GM21717 (cell line): ENCODE measurements around the gene PRRC2C.
"Not testable (repeated sequence)": the region's sequence is repeated elsewhere in the genome, so short reads cannot be mapped to it uniquely, and the experiment has no call there.

Experiments
- ATAC-seq: cut with Tn5 transposase; IDR thresholded peaks from one replicate; pipeline ENCODE4 v1.9.1; 2021; ENCODE audit warnings: mild to moderate bottlenecking, moderate library complexity; ENCODE audit not compliant: unreplicated experiment

Gene PRRC2C

DNA sequence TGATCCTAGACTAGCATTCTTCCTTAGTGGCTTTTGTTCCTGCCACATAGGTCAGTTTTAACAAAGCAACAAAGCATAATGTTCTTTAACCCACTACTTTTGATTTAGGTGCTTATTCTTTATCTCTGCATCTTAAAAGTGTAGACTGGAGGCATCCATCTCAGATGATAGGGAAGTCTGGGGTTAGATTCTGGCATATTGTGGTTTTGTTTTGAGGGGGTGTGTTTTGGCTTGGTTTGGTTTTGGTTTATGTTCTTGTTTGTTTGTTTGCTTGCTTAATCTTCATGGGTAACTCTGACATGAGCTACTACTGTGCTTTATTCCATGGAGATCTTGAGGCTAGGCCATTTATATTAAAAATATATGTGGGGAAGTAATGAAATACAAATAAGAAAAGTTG, 96.4 kb downstream of the PRRC2C start:
- no peak for ATAC-seq

DNA sequence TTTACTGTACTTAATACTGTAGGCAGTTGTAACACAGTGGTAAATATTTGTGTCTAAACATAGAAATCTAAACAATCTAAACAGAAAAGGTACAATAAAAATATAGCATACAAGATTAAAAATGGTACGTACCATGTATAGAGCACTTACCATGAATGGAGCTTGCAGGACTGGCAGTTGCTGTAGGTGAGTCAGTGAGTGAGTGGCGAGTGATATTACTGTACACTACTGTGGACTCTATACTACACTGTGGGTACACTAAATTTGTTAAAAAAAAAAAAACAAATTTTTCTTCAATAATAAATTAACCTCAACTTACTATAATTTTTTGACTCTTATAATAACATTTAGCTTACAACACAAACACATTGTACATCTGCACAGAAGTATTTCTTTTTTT, 97.3 kb downstream of the PRRC2C start:
- no peak for ATAC-seq

DNA sequence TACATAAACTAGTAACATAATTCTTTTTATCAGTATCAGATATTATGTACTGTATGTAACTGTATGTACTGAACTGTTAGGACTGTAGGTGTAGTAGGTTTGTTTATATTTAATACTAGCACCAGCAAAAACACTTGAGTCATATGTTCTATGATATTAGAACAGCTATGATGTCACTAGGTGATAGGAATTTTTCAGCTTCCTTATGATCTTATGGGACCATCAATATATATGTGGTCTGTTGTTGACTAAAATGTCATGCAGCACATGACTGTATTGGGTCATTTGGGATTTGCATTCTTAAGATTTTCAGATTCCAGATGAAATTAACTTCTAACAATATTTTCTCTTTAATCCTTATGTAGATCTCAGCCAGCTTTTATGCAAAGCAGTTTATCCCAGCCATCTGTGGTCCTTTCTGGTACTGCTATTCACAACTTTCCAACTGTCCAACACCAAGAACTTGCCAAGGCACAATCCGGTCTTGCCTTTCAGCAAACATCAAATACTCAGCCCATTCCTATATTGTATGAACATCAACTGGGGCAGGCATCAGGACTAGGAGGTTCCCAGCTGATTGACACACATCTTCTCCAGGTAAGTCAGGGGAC, 98.4 kb downstream of the PRRC2C start:
- no peak for ATAC-seq

DNA sequence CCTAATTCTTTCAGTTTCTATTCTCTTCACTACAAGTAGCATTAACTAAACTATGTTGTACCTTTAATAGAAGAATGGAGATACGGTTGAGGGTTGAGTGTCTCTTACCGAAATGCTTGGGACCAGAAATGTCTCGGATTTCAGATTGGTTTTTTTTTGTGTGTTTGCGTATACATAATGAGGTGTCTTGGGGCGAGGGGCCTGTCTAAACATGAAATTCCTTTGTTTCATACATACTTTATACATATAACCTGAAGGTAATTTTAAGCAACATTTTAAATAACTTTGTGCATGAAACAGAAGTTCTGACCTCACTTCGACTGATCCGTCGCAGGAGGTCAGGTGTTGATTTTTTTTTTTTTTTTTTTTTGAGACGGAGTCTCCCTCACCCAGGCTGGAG, 100.4 kb downstream of the PRRC2C start:
- ATAC-seq = no peak

DNA sequence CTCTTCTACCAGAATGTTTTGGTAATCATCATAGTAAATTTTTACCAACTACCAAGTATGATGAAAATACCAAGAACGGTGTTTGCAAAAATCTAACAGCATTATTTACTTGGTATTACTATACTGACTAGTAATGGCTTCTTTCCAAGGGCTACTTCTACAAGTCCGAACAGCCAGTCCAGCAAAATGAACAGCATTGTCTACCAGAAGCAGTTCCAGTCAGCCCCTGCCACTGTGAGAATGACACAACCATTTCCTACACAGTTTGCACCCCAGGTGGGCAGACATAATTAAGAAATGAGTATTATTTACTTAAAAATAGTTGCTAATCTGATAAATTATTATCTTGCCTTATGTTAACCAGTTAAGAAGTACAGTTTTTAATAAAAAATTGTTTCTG, 102.9 kb downstream of the PRRC2C start:
- no peak for ATAC-seq

DNA sequence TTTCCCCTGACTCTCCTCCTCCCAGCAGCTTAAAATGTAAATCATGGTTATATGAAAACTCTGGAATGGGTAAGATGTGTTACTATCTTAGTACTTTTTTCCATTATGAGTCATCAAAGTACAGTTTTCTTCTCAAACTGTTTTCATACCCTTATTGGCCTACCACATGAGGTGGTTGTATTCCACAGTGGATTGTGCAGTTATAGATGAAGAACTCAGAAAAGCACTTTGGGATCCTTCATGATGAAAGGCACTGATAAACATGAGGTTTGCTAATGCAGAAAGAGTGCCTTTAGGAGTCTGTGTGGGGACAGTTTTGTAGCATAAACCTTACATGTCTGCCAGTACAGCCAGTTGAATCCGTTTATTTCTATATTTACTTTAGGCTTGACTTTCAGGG, 104.7 kb downstream of the PRRC2C start:
- ATAC-seq = no peak

DNA sequence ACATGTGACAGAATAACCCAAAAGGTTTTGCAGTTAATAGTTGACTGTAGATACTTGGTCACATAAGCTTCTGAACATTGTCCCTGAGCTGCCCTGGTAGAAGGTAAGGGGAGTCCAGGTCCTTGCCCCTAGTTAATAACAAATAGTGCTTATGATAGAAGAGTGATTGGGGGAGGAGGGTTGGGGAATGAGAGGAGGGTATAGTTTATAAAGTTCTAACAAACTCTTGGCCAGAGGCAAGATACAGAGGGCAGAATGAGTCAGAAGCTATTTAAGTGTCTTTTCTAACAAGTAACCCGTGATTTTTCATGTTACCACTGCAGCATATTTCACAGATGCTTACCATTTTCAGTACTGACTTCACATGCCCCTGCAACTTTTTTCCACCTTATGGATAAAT, 110.0 kb downstream of the PRRC2C start:
- ATAC-seq = no peak

DNA sequence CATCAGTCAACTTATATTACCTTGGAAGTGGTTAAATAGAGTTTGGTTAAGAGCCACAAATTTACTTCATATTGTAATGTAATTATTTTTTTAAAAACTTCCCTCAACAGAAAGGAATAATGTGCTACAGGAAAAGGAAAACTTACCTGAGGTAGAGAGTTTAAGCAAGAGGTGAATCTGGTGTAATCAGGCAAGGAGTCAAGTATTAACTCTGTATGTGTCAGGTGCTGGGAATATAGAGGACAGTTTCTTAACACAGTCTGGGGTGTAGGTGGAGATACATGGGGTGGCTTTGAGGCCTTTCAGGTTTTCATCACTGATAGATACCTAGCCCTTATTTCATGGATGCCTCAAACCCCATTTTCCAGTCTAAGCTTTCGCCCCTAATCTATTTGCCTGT, 110.8 kb downstream of the PRRC2C start:
- ATAC-seq = no peak

DNA sequence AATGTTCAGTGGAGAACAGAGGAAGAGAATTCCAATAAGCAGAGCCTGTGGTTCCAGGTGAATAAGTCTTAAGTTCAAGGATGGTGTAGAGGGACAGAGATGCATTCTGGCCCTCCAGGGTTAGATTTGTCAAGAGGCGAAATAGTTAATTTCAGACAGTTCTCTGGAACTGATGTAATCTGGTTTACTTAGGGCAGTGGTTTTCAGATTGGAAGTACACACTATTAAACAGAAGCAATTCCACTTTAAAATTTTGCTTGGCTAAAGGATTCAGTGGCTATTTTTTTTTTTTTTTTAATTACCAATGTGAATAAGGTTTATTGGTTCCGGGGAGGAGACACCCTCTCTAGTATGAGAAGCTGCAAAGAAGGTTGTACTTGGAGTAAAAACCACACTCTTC, 111.4 kb downstream of the PRRC2C start:
- ATAC-seq = no peak

DNA sequence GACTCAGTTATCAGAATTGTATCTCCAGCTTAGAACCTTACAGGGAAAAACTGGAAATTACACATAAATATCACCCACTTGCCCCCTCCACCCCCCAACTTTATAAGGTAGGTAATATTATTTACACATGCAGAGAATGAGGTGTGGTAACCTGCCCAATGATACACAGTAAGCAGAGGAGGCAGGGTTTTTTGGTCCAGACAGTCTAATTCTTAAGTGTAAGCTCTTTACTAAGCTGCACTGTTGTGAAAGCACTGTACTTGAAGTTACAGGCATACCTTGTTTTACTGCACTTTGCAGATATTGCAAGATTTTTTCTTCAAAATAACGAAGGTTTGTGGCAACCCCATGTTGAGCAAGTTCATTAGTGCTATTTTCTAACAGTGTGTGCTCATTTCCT, 111.9 kb downstream of the PRRC2C start:
- ATAC-seq = no peak

DNA sequence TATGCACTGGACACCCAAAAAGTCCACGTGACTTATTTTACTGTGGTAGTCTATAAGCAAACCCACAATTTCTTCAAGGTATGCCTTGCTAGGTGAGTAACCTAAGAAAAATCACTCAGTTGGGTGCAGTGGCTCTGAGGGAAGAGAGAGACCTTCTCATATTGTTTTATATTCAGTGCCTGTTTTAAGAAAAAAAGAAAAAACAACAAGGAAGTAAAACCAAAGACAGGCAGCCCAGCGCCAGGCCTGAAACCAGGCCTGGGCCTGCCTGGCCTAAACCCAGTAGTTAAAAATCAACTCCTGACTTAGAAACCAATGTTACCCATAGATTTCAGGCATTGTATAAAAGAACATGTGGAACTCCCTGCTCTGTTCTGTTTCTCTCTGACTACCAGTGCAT, 115.0 kb downstream of the PRRC2C start:
- ATAC-seq = not testable (repeated sequence)

DNA sequence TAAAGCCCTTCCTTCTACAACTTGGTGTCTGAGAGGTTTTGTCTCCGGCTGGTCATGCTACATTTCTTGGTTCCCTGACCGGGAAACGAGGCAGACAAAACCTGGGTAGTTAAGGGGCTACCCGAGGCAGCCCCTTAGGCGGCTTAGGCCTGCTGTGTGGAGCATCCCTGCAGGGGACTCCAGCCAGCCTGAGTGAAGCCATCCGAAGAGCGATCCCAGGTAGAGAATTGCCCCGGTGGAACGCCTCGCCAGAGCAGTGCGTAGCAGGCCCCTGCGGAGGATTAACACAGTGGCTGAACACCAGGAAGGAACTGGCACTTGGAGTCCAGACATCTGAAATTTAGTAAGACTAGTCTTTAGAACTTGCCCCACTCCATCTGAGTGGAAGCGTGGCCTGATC, 115.5 kb downstream of the PRRC2C start:
- ATAC-seq = no peak

DNA sequence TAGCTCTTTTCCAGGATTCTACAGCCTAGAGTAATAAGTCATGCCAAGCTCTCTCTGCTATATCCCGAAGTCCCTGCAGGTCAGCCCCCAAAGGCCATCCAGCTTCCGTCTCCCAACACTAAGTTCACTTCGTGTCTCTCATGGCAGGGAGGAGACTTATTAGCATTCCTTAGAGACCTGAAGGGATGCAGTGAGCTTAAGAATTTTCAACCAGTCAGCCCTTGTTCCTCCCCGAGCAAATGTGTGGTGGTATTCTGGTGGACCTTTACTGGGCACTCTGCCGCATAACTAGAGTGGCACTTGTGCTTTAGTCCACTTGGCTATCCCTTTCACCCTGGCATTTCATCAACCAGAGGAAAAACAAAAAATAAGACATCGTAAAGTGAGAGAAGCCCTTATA, 117.7 kb downstream of the PRRC2C start:
- ATAC-seq = not testable (repeated sequence)

DNA sequence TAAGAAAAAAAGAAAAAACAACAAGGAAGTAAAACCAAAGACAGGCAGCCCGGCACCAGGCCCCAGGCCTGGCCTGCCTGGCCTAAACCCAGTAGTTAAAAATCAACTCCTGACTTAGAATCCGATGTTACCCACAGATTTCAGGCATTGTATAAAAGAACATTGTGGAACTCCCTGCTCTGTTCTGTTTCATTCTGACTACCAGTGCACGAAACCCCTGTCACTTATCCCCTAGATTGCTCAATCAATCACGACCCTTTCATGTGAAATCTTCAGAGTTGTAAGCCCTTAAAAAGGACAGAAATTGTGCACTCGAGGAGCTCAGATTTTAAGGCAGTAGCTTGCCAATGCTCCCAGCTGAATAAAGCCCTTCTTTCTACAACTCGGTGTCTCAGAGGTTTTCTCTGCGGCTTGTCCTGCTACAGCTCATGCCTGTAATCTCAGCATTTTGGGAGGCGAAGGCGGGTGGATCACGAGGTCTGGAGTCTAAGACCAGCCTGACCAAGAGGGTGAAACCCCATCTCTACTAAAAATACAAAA, 121.1 kb downstream of the PRRC2C start:
- no peak for ATAC-seq

DNA sequence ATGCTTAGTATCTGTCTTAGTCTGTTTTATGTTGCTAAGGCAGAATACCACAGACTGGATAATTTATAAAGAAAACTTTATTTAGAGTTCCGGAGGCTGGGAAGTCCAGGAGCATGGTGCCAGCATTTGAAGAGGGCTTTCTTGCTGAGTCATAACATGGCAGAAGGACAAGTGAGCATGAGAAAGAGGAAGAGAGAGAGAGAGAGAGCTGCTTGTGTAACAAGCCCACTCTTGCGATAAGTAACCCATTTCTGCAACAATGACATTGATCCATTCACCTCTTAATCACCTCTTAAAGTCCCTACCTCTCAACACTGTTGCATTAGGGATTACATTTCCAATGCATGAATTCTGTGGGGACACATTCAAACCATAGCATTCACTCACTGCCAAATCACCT, 125.1 kb downstream of the PRRC2C start:
- ATAC-seq = no peak

DNA sequence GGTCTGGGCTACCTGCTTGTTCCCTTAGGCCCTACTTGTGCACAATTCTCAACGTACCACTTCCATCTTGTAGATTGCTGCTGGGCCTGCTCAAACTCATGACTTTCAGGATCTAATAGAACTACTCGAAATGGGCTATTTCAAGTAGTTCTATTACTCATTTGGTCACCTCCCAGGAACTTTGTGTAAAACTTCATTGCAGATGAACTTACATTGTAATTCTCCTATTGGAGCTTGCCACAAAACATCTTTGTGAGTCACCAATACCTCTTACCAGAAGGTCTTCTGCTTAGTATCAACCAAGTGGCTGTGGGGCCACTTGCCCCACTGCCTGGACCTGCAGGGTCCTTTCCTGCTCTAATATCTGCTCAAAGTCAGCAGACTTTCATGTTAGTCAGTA, 126.0 kb downstream of the PRRC2C start:
- ATAC-seq = no peak

DNA sequence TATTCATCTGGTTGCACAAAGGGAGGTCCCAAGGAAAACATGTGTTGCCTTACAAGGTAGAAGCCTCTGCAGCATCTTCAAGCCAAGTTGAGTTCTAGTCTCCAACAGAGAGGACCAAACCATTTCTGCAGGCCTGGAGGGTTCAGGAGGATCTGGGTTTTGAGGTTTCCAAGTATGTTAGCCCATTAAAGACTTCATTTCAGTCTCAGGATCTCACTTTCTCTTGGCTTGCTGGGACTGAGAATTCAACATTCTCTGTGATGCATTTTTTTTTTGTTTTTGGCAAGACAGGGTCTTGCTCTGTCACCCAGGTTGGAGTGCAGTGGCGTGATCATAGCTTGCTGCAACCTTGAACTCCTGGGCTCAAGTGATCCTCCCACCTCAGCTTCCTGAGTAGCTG, 128.0 kb downstream of the PRRC2C start:
- no peak for ATAC-seq

DNA sequence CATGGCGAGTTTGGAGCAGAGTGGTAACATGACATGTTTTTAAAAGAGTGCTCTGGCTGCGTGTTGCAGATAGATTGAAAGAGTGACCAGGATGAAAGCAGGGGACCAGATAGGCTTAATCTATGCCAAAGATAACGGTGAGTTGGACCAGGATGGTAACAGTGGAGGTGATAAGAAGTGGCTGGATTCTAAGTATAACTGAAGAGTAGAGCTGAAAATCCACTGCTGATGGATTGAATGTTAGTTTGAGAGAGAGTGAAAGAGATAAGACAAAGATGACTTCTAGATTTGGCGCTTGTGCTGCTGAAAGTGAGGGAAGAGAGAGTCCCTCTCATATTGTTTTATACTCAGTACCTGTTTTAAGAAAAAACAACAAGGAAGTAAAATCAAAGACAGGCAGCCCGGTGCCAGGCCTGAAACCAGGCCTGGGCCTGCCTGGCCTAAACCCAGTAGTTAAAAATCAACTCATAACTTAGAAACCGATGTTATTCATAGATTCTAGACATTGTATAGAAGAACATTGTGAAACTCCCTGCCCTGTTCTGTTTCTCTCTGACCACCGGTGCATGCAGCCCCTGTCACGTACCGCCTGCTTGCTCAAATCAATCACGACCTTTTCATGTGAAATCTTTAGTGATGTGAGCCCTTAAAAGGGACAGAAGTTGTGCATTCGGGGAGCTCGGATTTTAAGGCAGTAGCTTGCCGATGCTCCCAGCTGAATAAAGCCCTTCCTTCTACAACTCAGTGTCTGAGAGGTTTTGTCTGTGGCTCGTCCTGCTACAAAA, 130.0 kb downstream of the PRRC2C start:
- ATAC-seq = peak; percentile 69

DNA sequence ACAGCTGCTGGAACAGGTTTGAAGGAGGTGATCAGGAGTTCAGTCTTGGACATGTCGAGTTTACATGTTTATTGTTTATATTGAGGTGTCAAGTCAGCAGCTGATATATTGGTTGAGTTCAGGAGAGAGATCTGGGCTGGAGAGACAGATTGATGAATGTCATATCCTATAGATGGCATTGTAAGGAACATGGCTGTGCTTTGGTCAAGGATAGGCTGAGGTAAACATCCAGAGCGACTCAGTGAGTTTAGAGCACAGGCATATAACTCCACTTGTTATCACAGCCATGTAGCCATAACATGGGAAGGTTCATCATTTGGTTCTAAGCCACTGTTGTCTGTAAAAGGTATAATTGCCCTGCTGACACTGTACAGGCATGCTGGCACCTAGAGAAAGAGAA, 131.3 kb downstream of the PRRC2C start:
- ATAC-seq = no peak

DNA sequence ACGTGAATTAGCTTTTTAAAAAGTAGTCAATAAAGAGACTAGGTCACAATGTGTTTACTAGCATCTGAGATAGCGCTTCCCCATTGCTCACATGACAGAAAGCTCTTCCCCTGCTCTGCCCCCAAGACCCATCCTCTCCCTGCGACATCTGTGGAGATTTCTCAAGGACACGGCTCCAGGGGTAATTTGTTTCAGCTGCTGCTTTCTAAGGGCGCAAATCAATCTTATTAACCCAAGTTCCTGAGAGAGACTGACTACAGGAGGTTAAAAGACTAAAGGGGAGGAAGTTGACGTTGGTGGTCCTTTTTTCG, 136.8 kb downstream of the PRRC2C start, which contains the start of gene MYOCOS:
Gene MYOCOS (plus strand): TSS at position 92 of the 311 bp plus-strand sequence. CDS start 1,641 bp downstream, outside the sequence.
- ATAC-seq = no peak

DNA sequence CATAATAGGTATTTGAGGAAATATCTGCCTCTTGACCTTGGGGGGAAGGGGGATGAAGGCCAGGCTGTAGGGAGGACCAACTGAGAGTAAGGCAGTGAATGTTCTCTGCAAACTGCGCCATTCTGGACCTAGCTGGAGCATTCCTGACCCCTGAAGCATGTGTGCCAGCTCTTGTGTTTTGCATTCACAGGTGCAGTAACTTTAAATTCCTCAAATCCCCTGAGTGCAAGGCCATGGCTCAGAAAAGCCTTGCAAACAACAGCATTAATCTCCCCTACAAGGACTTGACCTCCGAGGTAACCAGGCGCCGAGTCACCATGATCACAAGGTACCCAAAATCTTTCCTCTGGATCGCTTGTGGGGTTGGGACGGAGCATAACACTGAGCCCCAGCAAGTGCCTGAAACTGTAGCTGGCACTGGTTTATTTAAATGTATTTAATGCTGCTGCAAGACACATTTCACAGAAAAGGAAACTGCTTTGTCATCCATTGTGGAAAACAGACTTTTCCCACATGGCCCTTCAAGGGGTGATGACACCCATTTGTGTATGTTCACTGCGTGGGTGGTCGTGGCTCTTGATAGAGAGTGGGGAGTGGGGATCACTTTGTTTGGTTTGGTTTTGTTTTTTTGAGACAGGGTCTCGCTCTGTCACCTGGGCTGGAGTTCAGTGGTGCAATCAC, 138.5 kb downstream of the PRRC2C start:
- ATAC-seq = no peak

DNA sequence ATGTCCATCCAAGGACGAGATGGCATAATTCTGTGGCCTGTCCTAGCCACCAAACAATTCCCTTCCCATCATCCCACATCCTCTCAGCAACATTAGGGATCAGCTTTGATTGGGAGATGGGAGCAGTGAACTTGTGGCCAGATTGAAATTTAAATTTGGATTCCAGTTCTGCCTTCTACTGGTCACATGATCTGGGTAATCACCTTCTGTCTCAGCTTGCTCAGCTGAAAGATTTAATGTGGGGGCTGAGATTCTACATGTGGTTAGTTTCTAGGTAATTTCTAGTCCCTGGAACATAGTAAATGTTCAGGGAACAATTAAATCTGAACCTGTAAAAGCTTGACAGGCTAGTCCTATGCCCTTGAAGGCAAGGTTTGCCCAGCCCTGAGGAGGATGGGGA, 139.9 kb downstream of the PRRC2C start:
- no peak for ATAC-seq
